DOHH2 (cell line): ENCODE measurements around the gene SLC30A5.

Experiments used
- H3F3A ChIP-seq: fragments of 200-600 bp; sonication (generic), shearing (Covaris generic); 2 replicates; pipeline ENCODE4 v1.6.0; 2016; ENCODE audit warnings: antibody characterized with exemption, mild to moderate bottlenecking; ENCODE audit not compliant: control insufficient read depth, insufficient read depth
- H3K27ac ChIP-seq: fragments of 200-600 bp; sonication (generic); 2 replicates; pipeline ENCODE4 v1.5.1; 2014; ENCODE audit warnings: low read depth, mild to moderate bottlenecking, low read length, moderate library complexity
- H3K27me3 ChIP-seq: fragments of 200-600 bp; sonication (generic); 2 replicates; pipeline ENCODE4 v1.6.1; 2014; ENCODE audit warnings: mild to moderate bottlenecking, low read length, mixed read lengths; ENCODE audit not compliant: control insufficient read depth
- H3K36me3 ChIP-seq: fragments of 200-600 bp; sonication (generic); 2 replicates; pipeline ENCODE4 v1.6.1; 2014; ENCODE audit warnings: mild to moderate bottlenecking, low read length, moderate library complexity, mixed read lengths; ENCODE audit not compliant: control insufficient read depth
- H3K4me1 ChIP-seq: fragments of 200-600 bp; sonication (generic); 2 replicates; pipeline ENCODE4 v1.6.1; 2014; ENCODE audit warnings: mild to moderate bottlenecking, low read length, mixed read lengths; ENCODE audit not compliant: control insufficient read depth
- H3K4me2 ChIP-seq: fragments of 200-600 bp; sonication (generic); 2 replicates; pipeline ENCODE4 v1.6.0; 2014; ENCODE audit warnings: mild to moderate bottlenecking, low read length, moderate library complexity
- H3K4me3 ChIP-seq: fragments of 200-600 bp; sonication (generic); 2 replicates; pipeline ENCODE4 v1.5.1; 2014; ENCODE audit warnings: mild to moderate bottlenecking, low read length, mixed read lengths
- H3K79me2 ChIP-seq: fragments of 200-600 bp; sonication (generic); 2 replicates; pipeline ENCODE4 v1.6.1; 2014; ENCODE audit warnings: mild to moderate bottlenecking, low read length, mixed read lengths; ENCODE audit not compliant: control insufficient read depth
- H3K9me2 ChIP-seq: fragments of 200-600 bp; sonication (generic); replicated peaks from 2 replicates; pipeline ENCODE4 v1.6.1; 2014; ENCODE audit warnings: mild to moderate bottlenecking, low read length, mixed read lengths; ENCODE audit not compliant: control insufficient read depth
- H3K9me3 ChIP-seq: fragments of 200-600 bp; sonication (generic); 2 replicates; pipeline ENCODE4 v1.6.1; 2014; ENCODE audit warnings: antibody characterized with exemption, low read length, mixed read lengths; ENCODE audit not compliant: control insufficient read depth, insufficient read depth
- H4K20me1 ChIP-seq: fragments of 200-600 bp; sonication (generic); 2 replicates; pipeline ENCODE4 v1.6.0; 2014; ENCODE audit warnings: low read depth, mild to moderate bottlenecking, antibody characterized with exemption, low read length, moderate library complexity; ENCODE audit not compliant: control insufficient read depth, insufficient read depth
- EZH2phosphoT487 ChIP-seq: fragments of 200-600 bp; sonication (generic); IDR thresholded peaks from 2 replicates; pipeline ENCODE4 v1.6.1; 2017; ENCODE audit warnings: borderline replicate concordance, mild to moderate bottlenecking, antibody characterized with exemption, low read length, moderate library complexity, mixed read lengths
- TF ChIP-seq, protein P1 (sequence below): fragments of 200-600 bp; sonication (generic); IDR thresholded peaks from one replicate; pipeline ENCODE4 v1.5.1; 2014; ENCODE audit warnings: antibody characterized with exemption, mild to moderate bottlenecking, low read depth, low read length; ENCODE audit not compliant: poor library complexity, severe bottlenecking

The SLC30A5 gene

DNA sequence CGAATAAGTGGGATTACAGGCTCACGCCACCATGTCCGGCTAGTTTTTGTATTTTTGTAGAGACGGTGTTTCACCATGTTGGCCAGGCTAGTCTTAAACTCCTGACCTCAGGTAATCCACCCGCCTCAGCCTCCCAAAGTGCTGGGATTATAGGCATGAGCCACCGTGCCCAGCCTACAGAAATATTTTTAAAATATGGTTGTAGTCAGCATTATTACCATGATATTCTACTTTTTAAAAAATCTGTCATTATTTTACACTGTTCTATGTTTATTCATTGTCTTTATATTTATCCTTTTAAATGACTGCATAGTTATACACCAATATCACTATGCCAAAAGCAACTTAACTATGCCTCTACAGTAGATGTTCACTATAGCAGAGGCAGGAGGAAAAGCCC lies 41.6 kb upstream of the SLC30A5 start:
- Histone ChIP-seq H3K27ac (no peak overlapping the region), H3K79me2 (no peaks in the 10 kb centered on the region), H3K9me2 (no peaks in the 10 kb centered on the region), H3K27me3 (no peaks in the 10 kb centered on the region), H4K20me1 (no peaks in the 10 kb centered on the region), H3F3A (no peaks in the 10 kb centered on the region), H3K4me2 (no peak overlapping the region), H3K4me1 (no peaks in the 10 kb centered on the region), H3K4me3 (no peak overlapping the region), H3K36me3 (no peaks in the 10 kb centered on the region), H3K9me3 (no peaks in the 10 kb centered on the region)
- TF ChIP-seq, protein P1, sequence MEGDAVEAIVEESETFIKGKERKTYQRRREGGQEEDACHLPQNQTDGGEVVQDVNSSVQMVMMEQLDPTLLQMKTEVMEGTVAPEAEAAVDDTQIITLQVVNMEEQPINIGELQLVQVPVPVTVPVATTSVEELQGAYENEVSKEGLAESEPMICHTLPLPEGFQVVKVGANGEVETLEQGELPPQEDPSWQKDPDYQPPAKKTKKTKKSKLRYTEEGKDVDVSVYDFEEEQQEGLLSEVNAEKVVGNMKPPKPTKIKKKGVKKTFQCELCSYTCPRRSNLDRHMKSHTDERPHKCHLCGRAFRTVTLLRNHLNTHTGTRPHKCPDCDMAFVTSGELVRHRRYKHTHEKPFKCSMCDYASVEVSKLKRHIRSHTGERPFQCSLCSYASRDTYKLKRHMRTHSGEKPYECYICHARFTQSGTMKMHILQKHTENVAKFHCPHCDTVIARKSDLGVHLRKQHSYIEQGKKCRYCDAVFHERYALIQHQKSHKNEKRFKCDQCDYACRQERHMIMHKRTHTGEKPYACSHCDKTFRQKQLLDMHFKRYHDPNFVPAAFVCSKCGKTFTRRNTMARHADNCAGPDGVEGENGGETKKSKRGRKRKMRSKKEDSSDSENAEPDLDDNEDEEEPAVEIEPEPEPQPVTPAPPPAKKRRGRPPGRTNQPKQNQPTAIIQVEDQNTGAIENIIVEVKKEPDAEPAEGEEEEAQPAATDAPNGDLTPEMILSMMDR: no peak
- no peak for TF ChIP-seq EZH2phosphoT487

DNA sequence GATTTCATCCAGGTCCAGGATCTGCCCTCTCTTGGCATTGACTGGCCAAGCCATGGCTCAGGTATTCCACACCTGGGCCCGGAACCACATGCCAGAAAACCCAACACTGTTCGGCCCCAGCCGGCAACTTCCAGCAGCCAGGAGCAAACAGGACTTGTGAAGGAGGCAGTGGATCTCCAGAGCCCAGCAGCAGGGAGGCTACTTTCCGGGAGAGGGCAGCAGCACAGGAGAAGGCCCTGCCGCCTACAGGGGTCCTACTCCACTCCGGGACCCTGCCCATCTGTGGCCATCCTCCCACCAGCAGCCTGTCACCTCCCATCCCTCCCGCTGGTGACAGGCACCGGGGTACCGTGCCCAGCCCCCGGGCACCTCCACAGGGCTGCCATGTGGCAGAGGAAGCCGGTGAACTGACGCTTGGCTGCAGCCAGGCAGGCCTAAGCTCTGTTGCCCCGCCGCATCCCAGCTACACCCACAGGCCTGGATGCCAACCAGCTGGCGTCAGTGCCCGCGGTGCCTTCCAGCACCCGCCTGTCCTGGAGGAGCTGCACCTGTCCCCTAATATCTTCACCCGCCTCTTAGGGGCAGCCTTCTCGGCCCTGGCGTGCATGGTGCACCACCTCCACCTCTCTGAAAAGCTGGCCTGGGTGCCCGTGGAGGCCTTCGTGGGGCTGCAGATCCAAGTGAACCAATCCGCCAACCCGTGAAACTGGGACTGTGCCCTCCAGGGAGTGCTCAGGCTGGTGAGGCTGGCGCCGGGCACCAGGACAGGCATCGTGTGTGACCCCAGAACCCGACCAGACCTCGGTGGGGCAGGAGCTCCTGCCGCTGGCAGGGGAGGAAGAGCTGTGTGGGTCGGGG lies 18.9 kb upstream of the SLC30A5 start:
- H3K4me3 ChIP-seq: no peak overlapping the region
- no peaks in the 10 kb centered on the region for H3K9me2 ChIP-seq
- H3K9me3 ChIP-seq: no peaks in the 10 kb centered on the region
- H3K27ac ChIP-seq: no peak overlapping the region
- H3K4me2 ChIP-seq: no peak overlapping the region
- TF ChIP-seq, protein P1: no peak
- TF ChIP-seq EZH2phosphoT487: no peak
- H3F3A ChIP-seq: no peaks in the 10 kb centered on the region
- no peaks in the 10 kb centered on the region for H3K79me2 ChIP-seq
- H3K4me1 ChIP-seq: no peaks in the 10 kb centered on the region
- no peaks in the 10 kb centered on the region for H3K36me3 ChIP-seq
- H3K27me3 ChIP-seq: no peaks in the 10 kb centered on the region
- H4K20me1 ChIP-seq: no peaks in the 10 kb centered on the region

DNA sequence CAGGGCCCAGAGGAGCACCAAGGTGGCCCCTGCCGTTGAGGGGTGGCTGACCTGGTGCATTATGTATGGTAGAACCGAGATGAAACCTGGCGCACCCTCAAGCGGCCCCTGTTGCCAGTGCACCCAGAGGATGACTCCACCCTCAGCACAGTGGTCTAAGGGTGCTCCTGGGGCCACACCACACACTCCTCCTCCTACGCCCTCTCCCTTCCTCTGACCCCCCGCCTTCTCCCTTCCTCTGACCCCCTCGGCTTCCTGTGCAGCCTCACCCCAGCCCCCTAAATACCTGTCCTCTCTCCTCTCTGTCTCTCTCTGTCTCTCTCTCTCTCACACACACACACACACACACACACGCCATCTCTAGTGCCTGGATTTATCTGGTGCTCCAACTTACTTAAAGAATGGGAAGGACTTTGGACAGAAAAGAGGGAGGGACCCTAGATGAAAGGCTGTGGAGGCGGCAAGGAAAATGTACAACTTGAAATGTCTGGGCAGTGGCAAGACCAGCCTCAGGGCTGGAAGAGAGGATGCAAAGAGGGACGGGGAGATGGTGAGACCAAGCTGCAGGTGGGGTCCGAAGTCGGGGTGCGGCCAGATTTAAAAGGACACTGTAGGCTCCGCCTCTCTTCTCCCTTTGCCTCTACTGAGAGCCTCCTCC lies 18.2 kb upstream of the SLC30A5 start:
- Histone ChIP-seq H3F3A (no peaks in the 10 kb centered on the region), H3K27me3 (no peaks in the 10 kb centered on the region), H3K4me3 (no peak overlapping the region), H3K79me2 (no peaks in the 10 kb centered on the region), H3K4me2 (no peak overlapping the region), H4K20me1 (no peaks in the 10 kb centered on the region), H3K9me3 (no peaks in the 10 kb centered on the region), H3K27ac (no peak overlapping the region), H3K4me1 (no peaks in the 10 kb centered on the region), H3K9me2 (no peaks in the 10 kb centered on the region), H3K36me3 (no peaks in the 10 kb centered on the region)
- TF ChIP-seq, protein P1: no peak
- TF ChIP-seq EZH2phosphoT487: no peak
